Stomach smooth muscle (tissue), 2 donors: ENCODE results near the gene DSCAML1.
A peak's percentile ranks its signal among the peaks of the same experiment; 100 is the strongest.

Source experiments
- H3K27ac ChIP-seq: one replicate; pipeline ENCODE4 v1.7.0; 2013; ENCODE audit warnings: mild to moderate bottlenecking, low read length, inconsistent platforms
- H3K27me3 ChIP-seq, 2 donors: one replicate each; pipeline ENCODE4 v1.7.0; 2013; ENCODE audit warnings: low read length in 2 of 2; ENCODE audit not compliant: insufficient read depth in 2 of 2, control insufficient read depth in 1 of 2
- H3K36me3 ChIP-seq, 2 donors: one replicate each; pipeline ENCODE4 v1.7.0; 2013; ENCODE audit warnings: low read length in 2 of 2; ENCODE audit not compliant: control insufficient read depth in 2 of 2, insufficient read depth in 2 of 2
- H3K4me1 ChIP-seq: one replicate; pipeline ENCODE4 v1.7.0; 2013; ENCODE audit warnings: low read length; ENCODE audit not compliant: control insufficient read depth, insufficient read depth
- H3K4me3 ChIP-seq, 2 donors: one replicate each; pipeline ENCODE4 v1.7.0; 2013; ENCODE audit warnings: low read length in 2 of 2
- H3K9ac ChIP-seq, 2 donors: one replicate each; pipeline ENCODE4 v1.7.0; 2013; ENCODE audit warnings: low read length in 2 of 2, mild to moderate bottlenecking in 1 of 2
- H3K9me3 ChIP-seq, 2 donors: one replicate each; pipeline ENCODE4 v1.7.0; 2013; ENCODE audit warnings: low read length in 2 of 2; ENCODE audit not compliant: control insufficient read depth in 2 of 2
- donor health status: healthy.
- donor health status: Pancreatic carcinoma.

DSCAML1 gene

GRCh38 chr11:117823294-117823945, 26.4 kb upstream of the DSCAML1 start:
- no peak overlapping the region for H3K4me3 ChIP-seq
- H3K36me3 ChIP-seq, result no peaks in the 10 kb centered on the region
- H3K4me1 ChIP-seq, result peaks cover 39% of the 10 kb centered on the region
- H3K9ac ChIP-seq, result peak overlapping the region in 1 of 2 donors; percentile 38
- H3K27ac ChIP-seq, result peak overlapping the region; percentile 53
- no peaks in the 10 kb centered on the region for H3K9me3 ChIP-seq
- H3K27me3 ChIP-seq, result peaks cover 0 to 5% of the 10 kb centered on the region in 2 donors

GRCh38 chr11:117822074-117823033, 25.3 kb upstream of the DSCAML1 start:
- Histone ChIP-seq H3K4me3 (no peak overlapping the region), H3K9ac (no peak overlapping the region)

GRCh38 chr11:117821431-117821830, 24.4 kb upstream of the DSCAML1 start:
- no peak overlapping the region for H3K4me3 ChIP-seq
- peaks cover 46% of the 10 kb centered on the region for H3K4me1 ChIP-seq
- H3K27ac ChIP-seq, result no peak overlapping the region

More at GRCh38 chr11:117822074-117823033, 25.3 kb upstream of the DSCAML1 start:
- H3K27me3 ChIP-seq, result peaks cover 0 to 5% of the 10 kb centered on the region in 2 donors
- H3K9me3 ChIP-seq, result no peaks in the 10 kb centered on the region
- H3K27ac ChIP-seq, result no peak overlapping the region
- no peaks in the 10 kb centered on the region for H3K36me3 ChIP-seq
- H3K4me1 ChIP-seq, result peaks cover 39% of the 10 kb centered on the region

GRCh38 chr11:117820516-117820915, 23.5 kb upstream of the DSCAML1 start:
- H3K9ac ChIP-seq, result no peak overlapping the region
- no peaks in the 10 kb centered on the region for H3K36me3 ChIP-seq
- peaks cover 2 to 14% of the 10 kb centered on the region in 2 donors for H3K27me3 ChIP-seq
- no peaks in the 10 kb centered on the region for H3K9me3 ChIP-seq
- no peak overlapping the region for H3K4me3 ChIP-seq
- peaks cover 49% of the 10 kb centered on the region for H3K4me1 ChIP-seq
- no peak overlapping the region for H3K27ac ChIP-seq

More at GRCh38 chr11:117821431-117821830, 24.4 kb upstream of the DSCAML1 start:
- no peaks in the 10 kb centered on the region for H3K36me3 ChIP-seq
- H3K9ac ChIP-seq, result no peak overlapping the region
- H3K9me3 ChIP-seq, result no peaks in the 10 kb centered on the region
- H3K27me3 ChIP-seq, result peaks cover 0 to 11% of the 10 kb centered on the region in 2 donors

GRCh38 chr11:117820071-117820470, 23.1 kb upstream of the DSCAML1 start:
- Histone ChIP-seq H3K4me1 (peaks cover 49% of the 10 kb centered on the region), H3K9ac (no peak overlapping the region), H3K27ac (no peak overlapping the region), H3K27me3 (peaks cover 2 to 17% of the 10 kb centered on the region in 2 donors), H3K36me3 (no peaks in the 10 kb centered on the region), H3K4me3 (no peak overlapping the region), H3K9me3 (no peaks in the 10 kb centered on the region)

GRCh38 chr11:117819096-117820040, 22.4 kb upstream of the DSCAML1 start:
- Histone ChIP-seq H3K27ac (no peak overlapping the region), H3K27me3 (peaks cover 2 to 17% of the 10 kb centered on the region in 2 donors), H3K4me3 (no peak overlapping the region), H3K36me3 (no peaks in the 10 kb centered on the region), H3K9ac (no peak overlapping the region), H3K4me1 (peaks cover 50% of the 10 kb centered on the region), H3K9me3 (no peaks in the 10 kb centered on the region)

GRCh38 chr11:117818041-117818873, 21.2 kb upstream of the DSCAML1 start:
- Histone ChIP-seq H3K4me3 (no peak overlapping the region), H3K4me1 (peaks cover 41% of the 10 kb centered on the region), H3K27me3 (peaks cover 2 to 17% of the 10 kb centered on the region in 2 donors), H3K9ac (no peak overlapping the region), H3K36me3 (no peaks in the 10 kb centered on the region), H3K9me3 (no peaks in the 10 kb centered on the region), H3K27ac (no peak overlapping the region)

GRCh38 chr11:117817368-117818040, 20.5 kb upstream of the DSCAML1 start:
- H3K27ac ChIP-seq, result no peak overlapping the region
- H3K4me1 ChIP-seq, result peaks cover 38% of the 10 kb centered on the region
- H3K27me3 ChIP-seq, result peaks cover 2 to 17% of the 10 kb centered on the region in 2 donors
- H3K36me3 ChIP-seq, result no peaks in the 10 kb centered on the region
- H3K9me3 ChIP-seq, result no peaks in the 10 kb centered on the region
- H3K4me3 ChIP-seq, result peak overlapping the region; percentile 13 to 54
- H3K9ac ChIP-seq, result peak overlapping the region in 1 of 2 donors; percentile 1

- peak overlapping the region; percentile 1 to 21 for H3K9ac ChIP-seq
- no peak overlapping the region for H3K27ac ChIP-seq
- H3K36me3 ChIP-seq, result no peaks in the 10 kb centered on the region
- no peaks in the 10 kb centered on the region for H3K9me3 ChIP-seq
- H3K27me3 ChIP-seq, result peaks cover 2 to 12% of the 10 kb centered on the region in 2 donors
- peaks cover 35% of the 10 kb centered on the region for H3K4me1 ChIP-seq
- peak overlapping the region in 1 of 2 donors; percentile 54 for H3K4me3 ChIP-seq
These were observed 19.9 kb upstream of the DSCAML1 start for GRCh38 chr11:117816846-117817367.
